A549 (cell line): ENCODE measurements around the gene EVX2.

Experiments used
- CBX2 ChIP-seq: fragments of 200-600 bp; sonication (generic); IDR thresholded peaks from 2 replicates; pipeline ENCODE4 v1.6.1; 2016; ENCODE audit warnings: low read depth, mild to moderate bottlenecking, borderline replicate concordance
- NR3C1 ChIP-seq: fragments of >200 bp; sonication (Bioruptor Twin); formaldehyde crosslinking; IDR thresholded peaks from 3 replicates; pipeline ENCODE4 v1.6.1; 2017
- POLR2AphosphoS2 ChIP-seq: conservative IDR thresholded peaks from 2 replicates; pipeline ENCODE4 v1.6.1; 2012; ENCODE audit warnings: low read length, improper control_type of control experiment, inconsistent platforms
- RAD21 ChIP-seq, 2 experiments: fragments of >200 bp in 1 of 2; sonication (Bioruptor Twin) in 1 of 2; formaldehyde crosslinking in 1 of 2; IDR thresholded peaks in 1 of 2; conservative IDR thresholded peaks in 1 of 2; 2 replicates in 1 of 2; 3 replicates in 1 of 2; pipeline ENCODE4 v1.6.1; 2012 to 2018; ENCODE audit warnings: inconsistent platforms in 1 of 2
- SMC3 ChIP-seq: fragments of >200 bp; sonication (Bioruptor Twin); formaldehyde crosslinking; IDR thresholded peaks from 3 replicates; pipeline ENCODE4 v1.6.1; 2018; ENCODE audit warnings: inconsistent platforms
- ZFP36 ChIP-seq: fragments of 450-650 bp; IDR thresholded peaks from 2 replicates; pipeline ENCODE4 v1.6.1; 2014; ENCODE audit warnings: borderline replicate concordance; ENCODE audit not compliant: partially characterized antibody
- TF ChIP-seq, protein P1 (sequence below): fragments of 200-600 bp; sonication (generic); IDR thresholded peaks from 2 replicates; pipeline ENCODE4 v1.6.1; 2016; ENCODE audit warnings: antibody characterized with exemption, mild to moderate bottlenecking, moderate library complexity
- TF ChIP-seq, protein P2 (sequence below): fragments of >200 bp; sonication (Bioruptor Twin); formaldehyde crosslinking; IDR thresholded peaks from 3 replicates; pipeline ENCODE4 v1.5.1; 2016

DNA sequence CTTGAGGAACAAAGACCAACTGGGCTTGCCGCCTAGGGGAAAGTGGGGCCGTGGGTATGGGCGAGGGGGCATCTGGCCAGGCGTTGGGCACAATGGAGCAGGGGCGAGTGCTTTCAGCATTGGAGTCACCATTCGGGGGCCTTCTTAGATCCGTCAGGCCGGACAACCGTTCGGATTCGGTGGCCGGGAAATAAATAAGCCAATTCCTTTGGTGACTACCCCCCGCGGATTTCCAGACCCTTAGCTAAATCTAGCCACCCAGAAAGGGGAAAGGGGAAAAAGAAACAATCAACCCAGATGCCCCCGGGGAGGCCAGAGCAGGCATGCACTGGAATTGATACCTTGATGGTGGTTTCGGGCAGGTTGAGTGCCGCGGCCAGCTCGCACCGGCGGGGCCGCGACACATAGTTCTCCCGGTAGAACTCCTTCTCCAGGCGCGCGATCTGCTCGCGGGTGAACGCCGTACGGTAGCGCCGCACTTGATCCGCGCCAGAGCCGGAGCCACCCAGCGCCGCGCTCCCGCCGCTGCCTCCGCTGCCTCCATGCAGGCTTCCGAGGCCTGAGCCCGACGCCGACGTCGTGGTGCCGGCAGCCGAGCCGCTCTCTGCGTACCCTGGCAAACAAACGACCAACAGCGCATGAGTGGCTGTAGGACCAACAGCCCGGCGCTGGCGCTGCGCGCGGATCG is 1.8 kb downstream of the EVX2 start:
- TF ChIP-seq, protein P1, sequence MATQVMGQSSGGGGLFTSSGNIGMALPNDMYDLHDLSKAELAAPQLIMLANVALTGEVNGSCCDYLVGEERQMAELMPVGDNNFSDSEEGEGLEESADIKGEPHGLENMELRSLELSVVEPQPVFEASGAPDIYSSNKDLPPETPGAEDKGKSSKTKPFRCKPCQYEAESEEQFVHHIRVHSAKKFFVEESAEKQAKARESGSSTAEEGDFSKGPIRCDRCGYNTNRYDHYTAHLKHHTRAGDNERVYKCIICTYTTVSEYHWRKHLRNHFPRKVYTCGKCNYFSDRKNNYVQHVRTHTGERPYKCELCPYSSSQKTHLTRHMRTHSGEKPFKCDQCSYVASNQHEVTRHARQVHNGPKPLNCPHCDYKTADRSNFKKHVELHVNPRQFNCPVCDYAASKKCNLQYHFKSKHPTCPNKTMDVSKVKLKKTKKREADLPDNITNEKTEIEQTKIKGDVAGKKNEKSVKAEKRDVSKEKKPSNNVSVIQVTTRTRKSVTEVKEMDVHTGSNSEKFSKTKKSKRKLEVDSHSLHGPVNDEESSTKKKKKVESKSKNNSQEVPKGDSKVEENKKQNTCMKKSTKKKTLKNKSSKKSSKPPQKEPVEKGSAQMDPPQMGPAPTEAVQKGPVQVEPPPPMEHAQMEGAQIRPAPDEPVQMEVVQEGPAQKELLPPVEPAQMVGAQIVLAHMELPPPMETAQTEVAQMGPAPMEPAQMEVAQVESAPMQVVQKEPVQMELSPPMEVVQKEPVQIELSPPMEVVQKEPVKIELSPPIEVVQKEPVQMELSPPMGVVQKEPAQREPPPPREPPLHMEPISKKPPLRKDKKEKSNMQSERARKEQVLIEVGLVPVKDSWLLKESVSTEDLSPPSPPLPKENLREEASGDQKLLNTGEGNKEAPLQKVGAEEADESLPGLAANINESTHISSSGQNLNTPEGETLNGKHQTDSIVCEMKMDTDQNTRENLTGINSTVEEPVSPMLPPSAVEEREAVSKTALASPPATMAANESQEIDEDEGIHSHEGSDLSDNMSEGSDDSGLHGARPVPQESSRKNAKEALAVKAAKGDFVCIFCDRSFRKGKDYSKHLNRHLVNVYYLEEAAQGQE = no peak
- no peak for TF ChIP-seq POLR2AphosphoS2
- TF ChIP-seq NR3C1 = no peak
- TF ChIP-seq SMC3 = no peak
- TF ChIP-seq, protein P2, sequence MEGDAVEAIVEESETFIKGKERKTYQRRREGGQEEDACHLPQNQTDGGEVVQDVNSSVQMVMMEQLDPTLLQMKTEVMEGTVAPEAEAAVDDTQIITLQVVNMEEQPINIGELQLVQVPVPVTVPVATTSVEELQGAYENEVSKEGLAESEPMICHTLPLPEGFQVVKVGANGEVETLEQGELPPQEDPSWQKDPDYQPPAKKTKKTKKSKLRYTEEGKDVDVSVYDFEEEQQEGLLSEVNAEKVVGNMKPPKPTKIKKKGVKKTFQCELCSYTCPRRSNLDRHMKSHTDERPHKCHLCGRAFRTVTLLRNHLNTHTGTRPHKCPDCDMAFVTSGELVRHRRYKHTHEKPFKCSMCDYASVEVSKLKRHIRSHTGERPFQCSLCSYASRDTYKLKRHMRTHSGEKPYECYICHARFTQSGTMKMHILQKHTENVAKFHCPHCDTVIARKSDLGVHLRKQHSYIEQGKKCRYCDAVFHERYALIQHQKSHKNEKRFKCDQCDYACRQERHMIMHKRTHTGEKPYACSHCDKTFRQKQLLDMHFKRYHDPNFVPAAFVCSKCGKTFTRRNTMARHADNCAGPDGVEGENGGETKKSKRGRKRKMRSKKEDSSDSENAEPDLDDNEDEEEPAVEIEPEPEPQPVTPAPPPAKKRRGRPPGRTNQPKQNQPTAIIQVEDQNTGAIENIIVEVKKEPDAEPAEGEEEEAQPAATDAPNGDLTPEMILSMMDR = no peak
- no peak for TF ChIP-seq RAD21 (conservative IDR thresholded peaks at IDR 0.05 in 1 of 2, IDR thresholded peaks at IDR 0.05 in 1 of 2)
- no peak for TF ChIP-seq ZFP36
- no peak for TF ChIP-seq CBX2
